Neural progenitor cell (in vitro differentiated cells): ENCODE results near the gene OR2B2.
"Not testable (repeated sequence)": the region's sequence is repeated elsewhere in the genome, so short reads cannot be mapped to it uniquely, and the experiment has no call there.

Source experiments
- EZH2 ChIP-seq: fragments of 200-600 bp; sonication (generic); IDR thresholded peaks from 2 replicates; pipeline ENCODE4 v1.6.1; 2017; ENCODE audit warnings: antibody characterized with exemption, mild to moderate bottlenecking, moderate library complexity
- TF ChIP-seq, protein P1 (sequence below): fragments of 200-600 bp; sonication (generic); IDR thresholded peaks from 2 replicates; pipeline ENCODE4 v1.5.1; 2017; ENCODE audit warnings: antibody characterized with exemption, mild to moderate bottlenecking

DNA sequence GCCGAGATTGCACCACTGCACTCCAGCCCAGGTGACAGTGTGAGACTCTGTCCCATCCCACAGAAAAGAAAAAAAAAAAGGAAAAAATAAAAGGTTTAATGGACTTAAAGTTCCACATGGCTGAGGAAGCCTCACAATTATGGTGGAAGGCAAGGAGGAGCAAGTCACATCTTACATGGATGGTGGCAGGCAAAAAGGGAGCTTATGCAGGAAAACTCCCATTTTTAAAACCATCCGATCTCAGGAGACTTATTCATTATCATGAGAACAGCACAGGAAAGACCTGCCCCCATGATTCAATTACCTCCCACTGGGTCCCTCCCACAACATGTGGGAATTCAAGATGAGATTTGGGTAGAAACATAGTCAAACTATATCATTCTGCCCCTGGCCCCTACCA lies 15.8 kb upstream of the OR2B2 start:
- TF ChIP-seq EZH2, result not testable (repeated sequence)
- TF ChIP-seq, protein P1, sequence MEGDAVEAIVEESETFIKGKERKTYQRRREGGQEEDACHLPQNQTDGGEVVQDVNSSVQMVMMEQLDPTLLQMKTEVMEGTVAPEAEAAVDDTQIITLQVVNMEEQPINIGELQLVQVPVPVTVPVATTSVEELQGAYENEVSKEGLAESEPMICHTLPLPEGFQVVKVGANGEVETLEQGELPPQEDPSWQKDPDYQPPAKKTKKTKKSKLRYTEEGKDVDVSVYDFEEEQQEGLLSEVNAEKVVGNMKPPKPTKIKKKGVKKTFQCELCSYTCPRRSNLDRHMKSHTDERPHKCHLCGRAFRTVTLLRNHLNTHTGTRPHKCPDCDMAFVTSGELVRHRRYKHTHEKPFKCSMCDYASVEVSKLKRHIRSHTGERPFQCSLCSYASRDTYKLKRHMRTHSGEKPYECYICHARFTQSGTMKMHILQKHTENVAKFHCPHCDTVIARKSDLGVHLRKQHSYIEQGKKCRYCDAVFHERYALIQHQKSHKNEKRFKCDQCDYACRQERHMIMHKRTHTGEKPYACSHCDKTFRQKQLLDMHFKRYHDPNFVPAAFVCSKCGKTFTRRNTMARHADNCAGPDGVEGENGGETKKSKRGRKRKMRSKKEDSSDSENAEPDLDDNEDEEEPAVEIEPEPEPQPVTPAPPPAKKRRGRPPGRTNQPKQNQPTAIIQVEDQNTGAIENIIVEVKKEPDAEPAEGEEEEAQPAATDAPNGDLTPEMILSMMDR, result not testable (repeated sequence)
